MM.1S (cell line): ENCODE measurements around the gene MAML3.

Experiments used
- EZH2 ChIP-seq: fragments of 300-600 bp; sonication (generic); optimal IDR thresholded peaks from 2 replicates; pipeline ENCODE3; 2017; ENCODE audit warnings: low read depth, mild to moderate bottlenecking, antibody characterized with exemption, low read length, mixed read lengths
- EZH2phosphoT487 ChIP-seq: fragments of 300-600 bp; sonication (generic); IDR thresholded peaks from 2 replicates; pipeline ENCODE4 v1.6.1; 2018; ENCODE audit warnings: antibody characterized with exemption, low read length
- TF ChIP-seq, protein P1 (sequence below): fragments of 300-600 bp; sonication (generic); IDR thresholded peaks from 2 replicates; pipeline ENCODE4 v1.5.1; 2016; ENCODE audit warnings: antibody characterized with exemption, low read length, mixed read lengths

- no peak for TF ChIP-seq EZH2phosphoT487
- TF ChIP-seq EZH2 = no peak
- TF ChIP-seq, protein P1, sequence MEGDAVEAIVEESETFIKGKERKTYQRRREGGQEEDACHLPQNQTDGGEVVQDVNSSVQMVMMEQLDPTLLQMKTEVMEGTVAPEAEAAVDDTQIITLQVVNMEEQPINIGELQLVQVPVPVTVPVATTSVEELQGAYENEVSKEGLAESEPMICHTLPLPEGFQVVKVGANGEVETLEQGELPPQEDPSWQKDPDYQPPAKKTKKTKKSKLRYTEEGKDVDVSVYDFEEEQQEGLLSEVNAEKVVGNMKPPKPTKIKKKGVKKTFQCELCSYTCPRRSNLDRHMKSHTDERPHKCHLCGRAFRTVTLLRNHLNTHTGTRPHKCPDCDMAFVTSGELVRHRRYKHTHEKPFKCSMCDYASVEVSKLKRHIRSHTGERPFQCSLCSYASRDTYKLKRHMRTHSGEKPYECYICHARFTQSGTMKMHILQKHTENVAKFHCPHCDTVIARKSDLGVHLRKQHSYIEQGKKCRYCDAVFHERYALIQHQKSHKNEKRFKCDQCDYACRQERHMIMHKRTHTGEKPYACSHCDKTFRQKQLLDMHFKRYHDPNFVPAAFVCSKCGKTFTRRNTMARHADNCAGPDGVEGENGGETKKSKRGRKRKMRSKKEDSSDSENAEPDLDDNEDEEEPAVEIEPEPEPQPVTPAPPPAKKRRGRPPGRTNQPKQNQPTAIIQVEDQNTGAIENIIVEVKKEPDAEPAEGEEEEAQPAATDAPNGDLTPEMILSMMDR = no peak
These were observed 220.9 kb downstream of the MAML3 start for GRCh38 chr4:139933104-139933503.
